Muscle layer of duodenum (tissue), 2 donors: ENCODE results near the gene SPC24.
"Not testable (repeated sequence)": the region's sequence is repeated elsewhere in the genome, so short reads cannot be mapped to it uniquely, and the experiment has no call there.

Source experiments
- H3K27ac ChIP-seq: one replicate; pipeline ENCODE4 v1.7.0; 2013; ENCODE audit warnings: mild to moderate bottlenecking, low read length
- H3K27me3 ChIP-seq: one replicate; pipeline ENCODE4 v1.7.0; 2013; ENCODE audit warnings: low read depth, mild to moderate bottlenecking, control low read depth, low read length
- H3K36me3 ChIP-seq, 2 donors: one replicate each; pipeline ENCODE4 v1.7.0; 2013; ENCODE audit warnings: low read length in 2 of 2, control low read depth in 1 of 2, mild to moderate bottlenecking in 1 of 2; ENCODE audit not compliant: insufficient read depth in 2 of 2, control insufficient read depth in 1 of 2
- H3K4me1 ChIP-seq, 2 donors: one replicate each; pipeline ENCODE4 v1.7.0; 2013; ENCODE audit warnings: low read length in 2 of 2, mild to moderate bottlenecking in 2 of 2, control low read depth in 1 of 2, moderate library complexity in 1 of 2; ENCODE audit not compliant: insufficient read depth in 2 of 2, control insufficient read depth in 1 of 2
- H3K4me3 ChIP-seq, 2 donors: one replicate each; pipeline ENCODE4 v1.7.0; 2013; ENCODE audit warnings: low read length in 2 of 2, low read depth in 1 of 2, mild to moderate bottlenecking in 1 of 2
- H3K9me3 ChIP-seq, 2 donors: one replicate each; pipeline ENCODE4 v1.7.0; 2013; ENCODE audit warnings: low read length in 2 of 2, control low read depth in 1 of 2, mild to moderate bottlenecking in 1 of 2; ENCODE audit not compliant: control insufficient read depth in 1 of 2
- donor health status: healthy.

SPC24 gene

GRCh38 chr19:11138601-11139300, 16.8 kb downstream of the SPC24 start:
- H3K4me1 ChIP-seq = peaks cover 17 to 46% of the 10 kb centered on the region in 2 donors
- H3K36me3 ChIP-seq = no peaks in the 10 kb centered on the region
- H3K27me3 ChIP-seq = no peaks in the 10 kb centered on the region
- peak overlapping the region in 1 of 2 donors; percentile 30 for H3K4me3 ChIP-seq
- H3K9me3 ChIP-seq = no peaks in the 10 kb centered on the region
- H3K27ac ChIP-seq = peak overlapping the region; percentile 87

GRCh38 chr19:11137542-11138384, 17.8 kb downstream of the SPC24 start:
- H3K9me3 ChIP-seq = no peaks in the 10 kb centered on the region

GRCh38 chr19:11136400-11137101, 19.0 kb downstream of the SPC24 start:
- Histone ChIP-seq H3K27me3 (no peaks in the 10 kb centered on the region), H3K27ac (no peak overlapping the region), H3K4me3 (no peak overlapping the region), H3K9me3 (no peaks in the 10 kb centered on the region), H3K4me1 (peaks cover 11 to 26% of the 10 kb centered on the region in 2 donors), H3K36me3 (peaks cover 7 to 8% of the 10 kb centered on the region in 2 donors)

More at GRCh38 chr19:11137542-11138384, 17.8 kb downstream of the SPC24 start:
- H3K27me3 ChIP-seq = no peaks in the 10 kb centered on the region
- H3K4me3 ChIP-seq = peak overlapping the region; percentile 40 to 46
- H3K36me3 ChIP-seq = no peaks in the 10 kb centered on the region
- peak overlapping the region; percentile 63 for H3K27ac ChIP-seq
- H3K4me1 ChIP-seq = peaks cover 17 to 37% of the 10 kb centered on the region in 2 donors

- Histone ChIP-seq H3K27ac (no peak overlapping the region), H3K4me3 (no peak overlapping the region), H3K36me3 (peaks cover 28 to 33% of the 10 kb centered on the region in 2 donors)
These were observed 24.1 kb downstream of the SPC24 start for GRCh38 chr19:11131471-11131870.

GRCh38 chr19:11130824-11131455, 24.6 kb downstream of the SPC24 start:
- no peaks in the 10 kb centered on the region for H3K9me3 ChIP-seq
- peaks cover 0 to 13% of the 10 kb centered on the region in 2 donors for H3K4me1 ChIP-seq
- no peaks in the 10 kb centered on the region for H3K27me3 ChIP-seq
- no peak overlapping the region for H3K4me3 ChIP-seq
- H3K27ac ChIP-seq = no peak overlapping the region
- H3K36me3 ChIP-seq = peaks cover 28 to 36% of the 10 kb centered on the region in 2 donors

More at GRCh38 chr19:11131471-11131870, 24.1 kb downstream of the SPC24 start:
- Histone ChIP-seq H3K27me3 (no peaks in the 10 kb centered on the region), H3K9me3 (no peaks in the 10 kb centered on the region), H3K4me1 (peaks cover 0 to 11% of the 10 kb centered on the region in 2 donors)

GRCh38 chr19:11127905-11128304, 27.7 kb downstream of the SPC24 start:
- no peaks in the 10 kb centered on the region for H3K9me3 ChIP-seq
- H3K27me3 ChIP-seq = no peaks in the 10 kb centered on the region
- H3K4me1 ChIP-seq = peaks cover 0 to 13% of the 10 kb centered on the region in 2 donors
- H3K4me3 ChIP-seq = no peak overlapping the region
- no peak overlapping the region for H3K27ac ChIP-seq
- H3K36me3 ChIP-seq = peaks cover 41 to 45% of the 10 kb centered on the region in 2 donors

GRCh38 chr19:11125994-11126685, 29.4 kb downstream of the SPC24 start:
- H3K36me3 ChIP-seq = peaks cover 31 to 35% of the 10 kb centered on the region in 2 donors
- no peaks in the 10 kb centered on the region for H3K27me3 ChIP-seq
- no peaks in the 10 kb centered on the region for H3K9me3 ChIP-seq
- H3K4me3 ChIP-seq = no peak overlapping the region
- H3K4me1 ChIP-seq = peaks cover 0 to 13% of the 10 kb centered on the region in 2 donors
- H3K27ac ChIP-seq = no peak overlapping the region

- H3K9me3 ChIP-seq, H3K4me3 ChIP-seq, H3K27ac ChIP-seq, H3K27me3 ChIP-seq, H3K4me1 ChIP-seq: not testable (repeated sequence)
- H3K36me3 ChIP-seq = peaks cover 31 to 33% of the 10 kb centered on the region in 2 donors
These were observed 31.4 kb downstream of the SPC24 start for GRCh38 chr19:11124157-11124556.

GRCh38 chr19:11123114-11123513, 32.5 kb downstream of the SPC24 start:
- H3K36me3 ChIP-seq = peaks cover 32 to 33% of the 10 kb centered on the region in 2 donors
- peaks cover 0 to 7% of the 10 kb centered on the region in 2 donors for H3K4me1 ChIP-seq
- H3K4me3 ChIP-seq = no peak overlapping the region
- no peaks in the 10 kb centered on the region for H3K9me3 ChIP-seq
- no peak overlapping the region for H3K27ac ChIP-seq
- H3K27me3 ChIP-seq = no peaks in the 10 kb centered on the region

- not testable (repeated sequence) for H3K27me3 ChIP-seq
These were observed 33.6 kb downstream of the SPC24 start for GRCh38 chr19:11121963-11122362.

More at GRCh38 chr19:11121963-11122362, 33.6 kb downstream of the SPC24 start:
- H3K36me3 ChIP-seq = peaks cover 28 to 33% of the 10 kb centered on the region in 2 donors
- not testable (repeated sequence) for H3K4me1 ChIP-seq, H3K27ac ChIP-seq, H3K9me3 ChIP-seq, H3K4me3 ChIP-seq
